Activated T-cell treated with anti-CD3 and anti-CD28 coated beads, Interleukin-2, amount 50 U/mL, for 24 hours (primary cell): ENCODE results near the gene RAC3.
"Not testable (repeated sequence)": the region's sequence is repeated elsewhere in the genome, so short reads cannot be mapped to it uniquely, and the experiment has no call there.

Source experiments
- DNase-seq: peaks from one replicate; pipeline ENCODE4 v3.0.0-alpha.2; 2020
- H3K27ac Mint-ChIP-seq: 2 replicates; pipeline ENCODE4 v1.8.0; 2020; ENCODE audit warnings: mild to moderate bottlenecking, mixed read lengths
- H3K27me3 Mint-ChIP-seq: 2 replicates; pipeline ENCODE4 v1.8.0; 2020; ENCODE audit warnings: mixed read lengths
- H3K36me3 Mint-ChIP-seq: 2 replicates; pipeline ENCODE4 v1.8.0; 2020; ENCODE audit warnings: low read depth, mixed read lengths
- H3K4me1 Mint-ChIP-seq: 2 replicates; pipeline ENCODE4 v1.8.0; 2020; ENCODE audit warnings: low read depth, mixed read lengths
- H3K4me3 Mint-ChIP-seq: 2 replicates; pipeline ENCODE4 v1.8.0; 2020; ENCODE audit warnings: mild to moderate bottlenecking, moderate library complexity, mixed read lengths
- H3K9me3 Mint-ChIP-seq: 2 replicates; pipeline ENCODE4 v1.8.0; 2020; ENCODE audit warnings: mixed read lengths

Gene RAC3

DNA sequence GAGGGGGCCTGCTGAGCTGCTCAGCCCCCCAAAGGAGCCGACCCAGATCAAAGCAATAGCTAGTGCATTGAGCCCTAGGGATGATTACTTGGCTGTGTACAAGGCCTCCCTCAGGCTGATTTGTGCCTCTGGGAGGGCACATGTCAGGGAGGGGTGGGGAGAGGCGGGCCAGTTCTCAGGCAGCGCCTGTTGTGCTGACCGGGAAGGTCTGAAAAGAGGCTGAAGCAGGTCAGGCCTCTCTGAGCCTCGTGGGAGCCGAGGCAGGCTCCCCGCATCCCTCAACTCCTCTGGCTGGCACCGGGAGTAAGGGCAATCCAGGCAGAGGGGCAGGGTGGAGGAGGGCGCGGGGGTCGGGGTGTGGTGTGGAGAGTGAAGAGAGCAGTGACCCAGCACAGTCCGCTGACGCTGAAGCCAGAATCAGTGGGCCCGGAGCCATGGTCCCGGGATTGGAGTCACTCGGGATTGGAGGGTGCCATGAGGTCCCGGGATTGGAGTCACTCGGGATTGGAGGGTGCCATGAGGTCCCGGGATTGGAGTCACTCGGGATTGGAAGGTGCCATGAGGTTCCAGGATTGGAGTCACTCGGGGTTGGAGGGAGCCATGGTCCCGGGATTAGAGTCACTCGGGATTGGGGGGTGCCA lies 3.0 kb downstream of the RAC3 start:
- H3K4me1 Mint-ChIP-seq = peaks cover 36% of the 10 kb centered on the region
- H3K27ac Mint-ChIP-seq = no peak overlapping the region
- H3K27me3 Mint-ChIP-seq = no peaks in the 10 kb centered on the region
- H3K36me3 Mint-ChIP-seq = peaks cover 25% of the 10 kb centered on the region
- no peak overlapping the region for H3K4me3 Mint-ChIP-seq
- no peak for DNase-seq
- no peaks in the 10 kb centered on the region for H3K9me3 Mint-ChIP-seq

GRCh38 chr17:82035488-82035887 lies 4.0 kb downstream of the RAC3 start:
- no peak overlapping the region for H3K27ac Mint-ChIP-seq
- H3K27me3 Mint-ChIP-seq = no peaks in the 10 kb centered on the region
- H3K4me3 Mint-ChIP-seq = peak overlapping the region; percentile 83
- H3K9me3 Mint-ChIP-seq = no peaks in the 10 kb centered on the region
- H3K4me1 Mint-ChIP-seq = peaks cover 30% of the 10 kb centered on the region
- peaks cover 22% of the 10 kb centered on the region for H3K36me3 Mint-ChIP-seq
- no peak for DNase-seq

GRCh38 chr17:82035956-82036633 lies 4.6 kb downstream of the RAC3 start:
- no peaks in the 10 kb centered on the region for H3K9me3 Mint-ChIP-seq
- peaks cover 22% of the 10 kb centered on the region for H3K36me3 Mint-ChIP-seq
- no peak for DNase-seq
- peaks cover 29% of the 10 kb centered on the region for H3K4me1 Mint-ChIP-seq
- H3K27me3 Mint-ChIP-seq = no peaks in the 10 kb centered on the region
- peak overlapping the region; percentile 83 for H3K4me3 Mint-ChIP-seq
- H3K27ac Mint-ChIP-seq = peak overlapping the region; percentile 52

- Mint-ChIP-seq H3K4me3 (peak overlapping the region; percentile 83), H3K27me3 (no peaks in the 10 kb centered on the region), H3K9me3 (no peaks in the 10 kb centered on the region), H3K27ac (peak overlapping the region; percentile 52), H3K4me1 (peaks cover 29% of the 10 kb centered on the region), H3K36me3 (peaks cover 22% of the 10 kb centered on the region)
- DNase-seq = no peak
Observed at GRCh38 chr17:82036634-82037091, 5.2 kb downstream of the RAC3 start.

DNA sequence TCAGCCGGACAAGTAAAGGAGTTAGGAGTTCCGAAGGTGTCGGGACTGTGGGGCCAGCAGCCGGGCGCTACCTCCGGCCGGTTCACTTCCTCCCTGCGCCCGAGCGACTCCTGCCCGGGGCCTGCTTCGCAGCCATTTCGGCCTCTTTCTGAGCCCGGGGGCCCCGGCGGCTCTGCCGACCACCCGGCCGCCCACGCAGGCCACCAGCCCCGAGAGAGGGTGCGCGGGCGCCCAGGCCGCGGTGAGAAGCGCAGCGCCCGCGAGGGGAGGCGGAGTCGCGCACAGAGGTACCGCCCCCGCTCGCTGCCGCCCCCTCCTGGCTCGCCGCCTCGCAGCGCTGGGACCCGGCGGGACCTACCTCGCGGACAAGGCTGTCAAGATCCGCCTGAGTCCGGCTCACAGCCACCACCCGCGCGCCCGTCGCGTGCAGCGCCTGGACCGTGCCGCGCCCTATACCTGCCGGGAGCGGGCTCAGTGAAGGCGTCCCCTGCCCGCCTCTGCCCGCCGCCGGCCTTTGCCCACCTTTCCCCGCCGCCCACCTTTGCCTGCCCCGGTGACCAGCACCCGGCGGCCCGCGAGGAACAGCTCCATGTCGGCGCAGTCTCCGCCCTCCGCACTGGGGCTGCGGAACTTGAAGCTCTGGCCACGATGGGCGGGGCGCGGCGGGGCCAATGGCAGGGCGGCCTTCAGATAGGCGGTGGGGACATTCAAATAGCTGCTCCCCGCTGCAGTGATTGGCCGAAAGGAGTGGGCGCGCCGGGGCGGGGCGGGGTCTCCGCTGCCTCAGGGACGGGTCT lies 5.8 kb downstream of the RAC3 start, which contains the start of gene DCXR:
DCXR (minus strand) TSS at position 606 of the 797 bp plus-strand sequence; CDS start at position 591, 15 bp downstream.
- H3K4me3 Mint-ChIP-seq = peak within 1 kb of the TSS; percentile 83
- H3K36me3 Mint-ChIP-seq = peaks cover 22% of the 10 kb centered on the region
- H3K27ac Mint-ChIP-seq = peak within 1 kb of the TSS; percentile 94

DNA sequence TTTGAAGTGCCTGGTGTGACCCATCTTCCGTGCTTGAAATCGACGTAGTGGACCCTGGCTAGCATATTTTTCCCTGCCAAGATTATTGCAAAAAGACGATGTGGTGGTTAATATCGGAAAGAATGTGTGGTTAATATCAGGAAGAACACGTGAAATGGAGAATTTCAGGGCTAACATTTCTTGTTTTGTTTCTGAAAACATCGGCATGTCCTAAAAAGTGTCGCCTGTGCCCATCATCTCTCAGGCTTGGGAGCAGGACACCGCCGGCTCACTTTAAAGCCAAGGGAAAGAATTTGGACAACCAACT lies 6.4 kb downstream of the RAC3 start:
- Mint-ChIP-seq H3K27me3 (no peaks in the 10 kb centered on the region), H3K36me3 (peaks cover 22% of the 10 kb centered on the region), H3K9me3 (no peaks in the 10 kb centered on the region), H3K4me3 (peak overlapping the region; percentile 83), H3K27ac (peak overlapping the region; percentile 94), H3K4me1 (peaks cover 28% of the 10 kb centered on the region)
- no peak for DNase-seq

More for the DNA sequence above, 5.8 kb downstream of the RAC3 start, which contains the start of gene DCXR:
- peak; percentile 95 for DNase-seq
- H3K4me1 Mint-ChIP-seq = peaks cover 29% of the 10 kb centered on the region
- no peaks in the 10 kb centered on the region for H3K27me3 Mint-ChIP-seq
- H3K9me3 Mint-ChIP-seq = no peaks in the 10 kb centered on the region

GRCh38 chr17:82038796-82039409 lies 7.4 kb downstream of the RAC3 start:
- not testable (repeated sequence) for H3K4me3 Mint-ChIP-seq, H3K27me3 Mint-ChIP-seq, H3K9me3 Mint-ChIP-seq, H3K27ac Mint-ChIP-seq, DNase-seq
- peaks cover 26% of the 10 kb centered on the region for H3K4me1 Mint-ChIP-seq
- H3K36me3 Mint-ChIP-seq = peaks cover 21% of the 10 kb centered on the region

GRCh38 chr17:82039695-82040299 lies 8.3 kb downstream of the RAC3 start:
- Mint-ChIP-seq H3K9me3 (no peaks in the 10 kb centered on the region), H3K4me3 (no peak overlapping the region), H3K27me3 (no peaks in the 10 kb centered on the region), H3K27ac (no peak overlapping the region), H3K36me3 (peaks cover 15% of the 10 kb centered on the region), H3K4me1 (peaks cover 26% of the 10 kb centered on the region)
- no peak for DNase-seq

DNA sequence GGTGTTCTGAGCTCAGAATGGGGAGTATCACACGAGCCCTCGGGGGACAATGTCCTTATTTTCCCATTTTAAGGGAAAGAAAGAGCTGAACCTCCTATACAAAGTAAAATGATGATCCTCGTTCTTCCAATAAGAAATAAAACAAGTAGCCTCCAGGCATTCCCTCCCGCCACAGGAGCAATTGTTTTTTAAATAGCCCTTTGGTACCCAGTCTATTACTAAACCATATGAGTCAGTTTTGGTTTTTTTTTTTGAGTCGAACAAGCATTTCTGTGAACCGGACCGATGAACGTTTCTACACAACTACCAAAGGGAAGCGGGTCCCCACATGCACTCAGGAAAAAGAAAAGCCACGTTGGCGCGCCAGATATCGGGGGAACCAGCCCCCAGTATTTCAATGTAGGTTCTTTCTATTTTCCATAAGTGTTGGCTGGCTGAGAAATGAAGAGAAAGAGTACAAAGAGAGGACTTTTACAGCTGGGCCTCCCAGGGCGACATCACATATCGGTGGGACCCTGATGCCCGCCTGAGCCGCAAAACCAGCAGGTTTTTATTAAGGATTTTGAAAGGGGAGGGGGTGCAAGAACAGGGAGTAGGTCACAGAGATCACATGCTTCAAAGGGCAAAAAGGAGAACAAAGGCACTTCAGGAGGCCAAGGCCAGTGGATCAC lies 9.8 kb downstream of the RAC3 start:
- Mint-ChIP-seq H3K4me1 (peaks cover 13% of the 10 kb centered on the region), H3K9me3 (no peaks in the 10 kb centered on the region), H3K4me3 (no peak overlapping the region), H3K27ac (no peak overlapping the region), H3K36me3 (peaks cover 3% of the 10 kb centered on the region), H3K27me3 (no peaks in the 10 kb centered on the region)
- DNase-seq = no peak

DNA sequence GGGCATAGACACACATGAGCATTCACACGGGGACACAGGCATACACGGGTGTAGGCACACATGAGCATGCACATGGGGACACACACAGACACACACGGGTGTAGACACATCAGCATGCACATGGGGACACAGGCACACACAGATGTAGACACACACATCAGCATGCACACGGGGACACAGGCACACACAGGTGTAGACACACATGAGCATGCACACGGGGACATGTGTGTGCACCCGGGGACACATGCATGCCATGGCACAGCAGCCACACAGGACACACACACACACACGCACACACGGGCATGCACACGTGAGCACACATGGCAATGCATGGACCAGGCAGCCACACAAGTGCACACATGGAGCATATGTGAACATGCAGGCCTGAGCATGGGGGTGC lies 11.2 kb downstream of the RAC3 start:
- Mint-ChIP-seq H3K9me3 (no peaks in the 10 kb centered on the region), H3K27ac (no peak overlapping the region), H3K4me3 (no peak overlapping the region), H3K4me1 (peaks cover 14% of the 10 kb centered on the region), H3K36me3 (peaks cover 7% of the 10 kb centered on the region), H3K27me3 (no peaks in the 10 kb centered on the region)
- DNase-seq = no peak

DNA sequence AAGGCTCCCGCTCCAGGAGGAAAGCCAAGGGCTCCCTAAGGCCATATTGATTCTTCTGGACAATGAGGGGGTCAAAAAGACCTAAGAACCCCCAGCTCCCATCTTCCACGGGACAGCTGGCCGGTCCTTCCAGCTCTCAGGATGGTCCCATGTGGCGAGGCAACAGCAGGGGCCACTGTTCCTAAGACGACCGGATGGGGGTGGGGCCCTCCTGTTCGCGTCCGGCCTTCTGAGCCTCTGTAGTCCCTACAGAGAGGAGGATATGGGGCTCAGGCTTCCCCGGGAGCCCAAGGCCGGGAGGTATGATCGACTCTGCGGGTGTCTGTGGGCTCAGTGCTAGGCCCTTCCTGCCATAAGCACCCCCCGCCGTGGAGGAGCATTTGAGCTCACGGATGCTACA lies 12.0 kb downstream of the RAC3 start:
- no peak for DNase-seq
- no peak overlapping the region for H3K27ac Mint-ChIP-seq
- H3K36me3 Mint-ChIP-seq = peaks cover 9% of the 10 kb centered on the region
- no peak overlapping the region for H3K4me3 Mint-ChIP-seq
- H3K27me3 Mint-ChIP-seq = no peaks in the 10 kb centered on the region
- no peaks in the 10 kb centered on the region for H3K9me3 Mint-ChIP-seq
- peaks cover 9% of the 10 kb centered on the region for H3K4me1 Mint-ChIP-seq

DNA sequence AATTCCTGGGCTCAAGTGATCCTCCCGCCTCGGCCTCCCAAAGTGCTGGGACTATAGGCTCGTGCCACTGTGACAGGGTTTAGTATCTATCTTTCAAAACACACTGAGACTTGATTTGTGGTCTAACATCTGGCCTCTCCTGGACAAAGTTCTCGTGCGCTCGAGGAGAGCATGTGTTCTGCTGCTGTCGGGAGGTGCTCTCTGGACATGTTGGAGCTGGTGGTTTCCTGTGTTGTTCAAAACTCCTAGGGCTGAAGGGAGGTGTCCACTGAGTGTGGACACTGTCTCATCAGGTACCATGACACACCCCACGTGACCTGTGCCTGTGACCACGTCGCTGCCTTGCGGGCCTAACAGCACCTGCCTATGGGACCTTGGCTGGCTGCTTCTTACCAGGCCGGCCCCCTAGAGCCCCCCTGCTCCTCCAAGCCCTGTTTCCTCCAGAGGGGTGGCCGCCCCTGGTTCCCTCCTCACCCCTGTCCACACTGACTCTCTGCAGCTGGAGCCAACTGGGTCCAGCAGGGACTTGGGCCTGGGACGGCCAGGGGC lies 14.5 kb downstream of the RAC3 start:
- peaks cover 17% of the 10 kb centered on the region for H3K36me3 Mint-ChIP-seq
- H3K9me3 Mint-ChIP-seq = no peaks in the 10 kb centered on the region
- H3K27ac Mint-ChIP-seq = no peak overlapping the region
- DNase-seq = no peak
- no peak overlapping the region for H3K4me3 Mint-ChIP-seq
- no peaks in the 10 kb centered on the region for H3K27me3 Mint-ChIP-seq
- peaks cover 14% of the 10 kb centered on the region for H3K4me1 Mint-ChIP-seq

DNA sequence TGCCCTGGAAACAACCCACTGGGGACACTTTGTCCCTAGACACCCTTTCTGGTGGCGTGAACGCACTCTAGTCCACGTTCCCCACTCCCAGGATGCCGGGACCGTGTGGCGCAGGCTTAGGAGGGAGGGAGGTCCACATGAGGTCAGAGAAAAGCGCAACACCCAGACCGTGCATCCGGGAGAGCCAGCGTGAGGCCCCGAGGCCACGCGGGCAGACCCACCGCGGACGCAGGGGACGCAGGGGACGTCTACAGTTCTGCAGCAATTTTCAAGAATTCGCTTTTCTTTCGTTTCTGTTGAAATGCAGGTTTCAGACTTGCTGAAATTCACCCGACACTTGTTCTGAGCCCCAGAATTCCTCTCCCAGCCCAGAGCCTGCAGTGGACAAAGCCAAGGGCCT lies 15.4 kb downstream of the RAC3 start:
- no peak for DNase-seq
- no peak overlapping the region for H3K27ac Mint-ChIP-seq
- H3K4me3 Mint-ChIP-seq = no peak overlapping the region
- peaks cover 17% of the 10 kb centered on the region for H3K36me3 Mint-ChIP-seq
- H3K4me1 Mint-ChIP-seq = peaks cover 14% of the 10 kb centered on the region
- no peaks in the 10 kb centered on the region for H3K9me3 Mint-ChIP-seq
- no peaks in the 10 kb centered on the region for H3K27me3 Mint-ChIP-seq
